GM21360 (cell line): ENCODE results near the gene TGM2.

Experiments used
- ATAC-seq: cut with Tn5 transposase; IDR thresholded peaks from one replicate; pipeline ENCODE4 v1.9.1; 2021; ENCODE audit warnings: mild to moderate bottlenecking, moderate library complexity; ENCODE audit not compliant: unreplicated experiment

TGM2 gene

GRCh38 chr20:38178065-38178491 lies 13.0 kb upstream of the TGM2 start:
- no peak for ATAC-seq

- ATAC-seq, result no peak
These were observed 12.1 kb upstream of the TGM2 start for GRCh38 chr20:38177201-38177600.

GRCh38 chr20:38175304-38176180 lies 10.5 kb upstream of the TGM2 start:
- no peak for ATAC-seq

- ATAC-seq, result no peak
These were observed 8.4 kb upstream of the TGM2 start for GRCh38 chr20:38173237-38174156.

- ATAC-seq, result no peak
These were observed 7.3 kb upstream of the TGM2 start for GRCh38 chr20:38172408-38172807.

- ATAC-seq, result no peak
These were observed 6.6 kb upstream of the TGM2 start for GRCh38 chr20:38171675-38172043.

- no peak for ATAC-seq
These were observed 6.0 kb upstream of the TGM2 start for GRCh38 chr20:38170826-38171674.

GRCh38 chr20:38170219-38170825 lies 5.3 kb upstream of the TGM2 start:
- ATAC-seq, result no peak

GRCh38 chr20:38169636-38170193 lies 4.6 kb upstream of the TGM2 start:
- ATAC-seq, result no peak

GRCh38 chr20:38168791-38169589 lies 3.9 kb upstream of the TGM2 start:
- no peak for ATAC-seq

- ATAC-seq, result no peak
These were observed 3.0 kb upstream of the TGM2 start for GRCh38 chr20:38167851-38168760.

GRCh38 chr20:38167328-38167850 lies 2.3 kb upstream of the TGM2 start:
- no peak for ATAC-seq

GRCh38 chr20:38166703-38167233 lies 1.7 kb upstream of the TGM2 start:
- ATAC-seq, result no peak

- no peak for ATAC-seq
These were observed 1.1 kb upstream of the TGM2 start for GRCh38 chr20:38165966-38166702.

- no peak for ATAC-seq
These were observed 414 bp downstream of the TGM2 start for GRCh38 chr20:38164624-38165088.

- no peak for ATAC-seq
These were observed 1.0 kb downstream of the TGM2 start for GRCh38 chr20:38164069-38164468.
